Bronchial epithelial cell (primary cell): Measurements from ENCODE around the gene DNAJC16. TPM values are rescaled to one million over a fixed set of nuclear protein-coding genes. Genes with fewer than 3 reads are reported as not detected.

ENCODE experiments used
- DNase-seq: peaks from one replicate; pipeline ENCODE4 v3.0.0-alpha.2; 2010; ENCODE audit warnings: low read depth
- FAIRE-seq: peaks from 2 replicates; lab custom pipeline; 2011; peaks lifted over from hg19 to GRCh38; lab: Jason Lieb, UNC
- H3K27me3 ChIP-seq: 2 replicates; pipeline ENCODE4 v1.5.1; 2011; ENCODE audit warnings: low read length; ENCODE audit not compliant: control insufficient read depth, insufficient read depth
- H3K36me3 ChIP-seq: 2 replicates; pipeline ENCODE4 v1.5.1; 2011; ENCODE audit warnings: low read length; ENCODE audit not compliant: control insufficient read depth, insufficient read depth
- H3K4me3 ChIP-seq: 2 replicates; pipeline ENCODE4 v1.5.1; 2011; ENCODE audit warnings: mild to moderate bottlenecking, low read depth, low read length, control low read depth
- CTCF ChIP-seq: IDR thresholded peaks from 2 replicates; pipeline ENCODE4 v1.5.1; 2011; ENCODE audit warnings: mild to moderate bottlenecking, moderate library complexity, low read length, control low read depth, inconsistent platforms; ENCODE audit not compliant: insufficient read depth, severe bottlenecking
- total RNA-seq: library from RNA; depleted of rRNA; stranded (reverse); fragments of >200 nt; gene quantifications from 2 replicates; pipeline ENCODE4 v1.2.1, GENCODE V29; 2014

DNAJC16 gene
- total RNA-seq, 1 donor from 2014 or later, result 7.6 TPM

GRCh38 chr1:15526021-15526489, 593 bp upstream of the DNAJC16 start:
- FAIRE-seq, result no peak
- TF ChIP-seq CTCF, result no peak
- Histone ChIP-seq H3K36me3 (no peaks in the 10 kb centered on the region), H3K27me3 (no peaks in the 10 kb centered on the region), H3K4me3 (peak overlapping the region; percentile 68)
- DNase-seq, result no peak

- DNase-seq (no peak), FAIRE-seq (no peak)
- no peak overlapping the region for H3K4me3 ChIP-seq
- no peaks in the 10 kb centered on the region for H3K27me3 ChIP-seq
- no peak for TF ChIP-seq CTCF
- peaks cover 7% of the 10 kb centered on the region for H3K36me3 ChIP-seq
Measured at GRCh38 chr1:15531003-15531402, 4.4 kb downstream of the DNAJC16 start.

GRCh38 chr1:15531682-15532081, 5.0 kb downstream of the DNAJC16 start:
- no peak for TF ChIP-seq CTCF
- no peak overlapping the region for H3K4me3 ChIP-seq
- FAIRE-seq, result no peak
- no peak for DNase-seq
- no peaks in the 10 kb centered on the region for H3K27me3 ChIP-seq
- peaks cover 7% of the 10 kb centered on the region for H3K36me3 ChIP-seq

GRCh38 chr1:15538771-15539170, 12.1 kb downstream of the DNAJC16 start:
- H3K36me3 ChIP-seq, result peaks cover 16% of the 10 kb centered on the region
- H3K4me3 ChIP-seq, result no peak overlapping the region
- DNase-seq (no peak), FAIRE-seq (no peak)
- no peak for TF ChIP-seq CTCF
- H3K27me3 ChIP-seq, result no peaks in the 10 kb centered on the region

GRCh38 chr1:15540186-15540585, 13.5 kb downstream of the DNAJC16 start:
- no peak for DNase-seq
- Histone ChIP-seq H3K27me3 (no peaks in the 10 kb centered on the region), H3K36me3 (peaks cover 15% of the 10 kb centered on the region), H3K4me3 (no peak overlapping the region)
- FAIRE-seq, result no peak
- TF ChIP-seq CTCF, result no peak

GRCh38 chr1:15541231-15541792, 14.7 kb downstream of the DNAJC16 start:
- FAIRE-seq, result no peak

More at GRCh38 chr1:15541231-15541792, 14.7 kb downstream of the DNAJC16 start:
- no peak for DNase-seq
- H3K27me3 ChIP-seq, result no peaks in the 10 kb centered on the region
- H3K36me3 ChIP-seq, result peaks cover 13% of the 10 kb centered on the region
- no peak overlapping the region for H3K4me3 ChIP-seq
- no peak for TF ChIP-seq CTCF
